DMS114 treated with DMSO at 0.1 percent for 48 hours (cell line): ENCODE measurements around the gene USE1.
A peak's percentile ranks its signal among the peaks of the same experiment; 100 is the strongest.

ENCODE experiments used
- DNase-seq: peaks from one replicate; lab custom pipeline; 2025; ENCODE audit not compliant: unreplicated experiment; lab: John Stamatoyannopoulos, UW

USE1 gene

GRCh38 chr19:17235971-17236777, 21.0 kb downstream of the USE1 start:
- peak; percentile 56 for DNase-seq

DNA sequence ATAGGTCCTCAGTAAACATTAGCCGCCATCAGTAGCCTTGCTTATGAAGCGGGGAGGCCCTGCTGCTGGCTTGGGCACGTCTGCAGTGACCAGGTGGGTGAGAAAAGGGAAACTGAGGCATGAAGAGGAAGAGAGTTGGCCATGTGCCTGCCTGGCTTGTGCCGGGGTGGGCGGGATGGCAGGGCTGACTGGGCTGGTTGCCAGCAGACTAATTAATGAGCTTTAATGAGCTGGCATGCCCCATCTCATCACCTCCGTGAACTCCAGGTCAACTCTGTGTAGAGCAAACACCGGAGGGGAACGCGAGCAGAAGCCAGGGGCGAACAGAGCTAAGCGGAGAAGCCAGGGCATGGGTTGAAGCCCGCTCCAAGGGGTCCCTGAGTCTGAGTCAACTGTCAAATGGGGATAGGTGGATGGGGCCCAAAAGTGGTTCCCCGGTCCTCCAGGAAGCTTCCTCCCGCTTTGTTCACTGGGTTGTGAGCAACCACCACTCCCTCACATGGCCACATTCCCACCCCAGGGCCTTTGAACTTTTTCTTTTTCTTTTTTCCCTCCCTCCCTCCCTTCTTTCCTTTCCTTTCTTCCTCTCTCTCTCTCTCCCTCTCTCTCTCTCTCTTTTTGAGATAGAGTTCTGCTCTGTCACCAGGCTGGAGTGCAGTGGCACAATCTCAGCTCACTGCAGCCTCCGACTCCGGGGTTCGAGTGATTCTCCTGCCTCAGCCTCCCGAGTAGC, 21.8 kb downstream of the USE1 start:
- DNase-seq = no peak

DNA sequence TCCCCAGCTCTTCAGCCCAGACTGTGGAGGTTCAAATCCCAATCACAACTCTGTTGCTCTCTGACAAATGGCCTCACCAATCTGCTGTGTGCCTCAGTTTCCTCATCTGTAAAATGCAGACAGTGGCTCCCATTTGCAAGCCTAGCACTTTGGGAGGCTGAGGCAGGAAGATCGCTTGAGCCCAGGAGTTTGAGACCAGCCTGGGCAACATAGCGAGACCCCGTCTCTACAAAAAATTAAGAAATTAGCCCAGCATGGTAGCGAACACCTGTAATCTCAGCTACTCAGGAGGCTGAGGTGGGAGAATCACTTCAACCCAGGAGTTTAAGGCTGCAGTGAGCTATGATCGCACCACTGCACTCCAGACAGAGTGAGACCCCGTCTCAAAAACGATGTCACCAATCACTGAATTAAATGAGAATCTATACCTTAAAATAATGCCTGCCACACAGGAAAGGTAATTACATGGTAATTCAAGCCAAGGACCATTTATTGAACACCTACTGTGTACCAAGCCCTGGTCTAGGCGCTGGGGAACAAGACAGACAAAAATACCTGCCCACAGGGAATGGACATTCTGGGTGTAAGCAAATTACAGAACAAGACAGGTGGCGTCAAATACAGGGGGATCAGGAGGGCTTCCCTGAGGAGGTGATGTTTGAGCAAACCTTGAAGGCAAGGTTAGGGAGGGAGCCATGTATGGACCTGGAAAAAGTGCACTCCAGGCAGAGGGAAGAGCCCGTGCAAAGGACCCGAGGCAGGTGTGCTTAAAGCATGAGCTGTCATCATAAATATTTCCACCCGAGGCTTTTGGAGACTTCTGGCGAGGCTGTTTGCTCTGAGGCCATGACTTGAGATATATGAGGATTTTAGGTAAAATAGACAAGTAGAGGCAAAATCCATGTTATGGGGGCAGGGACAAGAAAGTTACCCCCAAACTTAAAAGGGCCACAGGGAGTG, 22.9 kb downstream of the USE1 start:
- no peak for DNase-seq

- no peak for DNase-seq
Observed at GRCh38 chr19:17240062-17240752, 25.1 kb downstream of the USE1 start.

DNA sequence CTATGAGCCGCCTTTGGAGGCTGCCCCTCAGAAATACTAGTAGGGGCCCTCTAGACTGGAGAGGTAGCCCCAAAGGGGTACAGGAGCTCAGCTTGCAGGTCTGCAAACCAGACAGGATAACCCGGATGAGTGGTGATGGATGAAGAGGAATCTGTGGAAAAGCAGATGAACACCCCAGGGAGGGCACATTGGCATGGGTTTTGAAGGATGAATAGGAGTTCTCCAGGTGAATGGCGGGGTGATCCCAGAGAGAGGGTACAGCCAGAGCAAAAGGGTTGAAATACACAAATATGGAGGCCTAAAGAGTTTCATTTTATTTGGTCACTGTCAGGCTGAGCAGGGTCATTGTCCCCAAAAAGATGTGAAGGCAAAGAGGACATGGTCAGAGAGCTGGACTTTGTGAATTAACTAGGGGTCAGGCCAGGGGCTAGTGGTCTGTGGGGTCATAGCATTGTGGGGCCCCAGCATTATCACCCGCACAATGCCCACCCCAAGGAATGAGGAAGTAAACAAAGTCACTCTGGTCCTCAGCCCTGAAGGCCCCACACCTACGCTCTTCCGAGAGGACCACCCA, 25.8 kb downstream of the USE1 start:
- DNase-seq = no peak

DNA sequence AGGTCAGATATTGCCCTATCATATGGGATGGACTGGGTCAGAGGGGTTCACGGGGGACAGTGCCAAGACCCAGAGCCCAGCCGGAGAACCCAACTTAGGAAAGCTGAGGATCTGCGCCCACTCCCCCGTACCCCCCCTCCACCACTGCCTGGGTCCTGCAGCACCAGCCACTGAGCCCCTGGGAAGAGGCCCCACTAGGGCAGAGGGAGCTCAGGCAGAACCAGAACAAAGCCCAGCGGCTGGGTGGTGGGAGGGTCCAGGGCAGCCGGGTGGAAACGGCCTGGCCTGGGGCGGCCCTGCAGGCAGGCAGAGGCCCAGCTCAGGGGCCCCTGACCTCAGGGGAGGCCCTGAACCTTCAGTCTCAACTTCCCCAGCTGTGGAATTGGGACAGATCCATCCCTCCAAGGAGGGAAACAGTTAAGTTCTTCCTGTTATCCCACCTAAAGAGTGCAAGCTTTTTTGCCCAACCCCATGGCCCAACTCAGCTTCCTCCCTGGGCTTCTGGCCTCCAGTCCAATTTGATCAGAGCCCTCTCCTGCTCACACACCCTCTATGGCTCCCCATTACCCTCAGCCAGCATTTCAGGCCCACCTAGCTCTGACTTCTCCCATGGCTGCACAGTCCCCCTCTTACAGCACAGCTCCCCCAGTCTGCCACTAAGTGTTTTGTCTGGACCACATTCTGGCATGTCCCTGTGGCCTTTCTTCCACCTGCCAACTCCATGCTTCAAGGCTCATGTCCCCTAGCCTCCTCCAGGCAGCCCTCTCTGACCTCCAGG, 27.5 kb downstream of the USE1 start:
- DNase-seq = no peak

DNA sequence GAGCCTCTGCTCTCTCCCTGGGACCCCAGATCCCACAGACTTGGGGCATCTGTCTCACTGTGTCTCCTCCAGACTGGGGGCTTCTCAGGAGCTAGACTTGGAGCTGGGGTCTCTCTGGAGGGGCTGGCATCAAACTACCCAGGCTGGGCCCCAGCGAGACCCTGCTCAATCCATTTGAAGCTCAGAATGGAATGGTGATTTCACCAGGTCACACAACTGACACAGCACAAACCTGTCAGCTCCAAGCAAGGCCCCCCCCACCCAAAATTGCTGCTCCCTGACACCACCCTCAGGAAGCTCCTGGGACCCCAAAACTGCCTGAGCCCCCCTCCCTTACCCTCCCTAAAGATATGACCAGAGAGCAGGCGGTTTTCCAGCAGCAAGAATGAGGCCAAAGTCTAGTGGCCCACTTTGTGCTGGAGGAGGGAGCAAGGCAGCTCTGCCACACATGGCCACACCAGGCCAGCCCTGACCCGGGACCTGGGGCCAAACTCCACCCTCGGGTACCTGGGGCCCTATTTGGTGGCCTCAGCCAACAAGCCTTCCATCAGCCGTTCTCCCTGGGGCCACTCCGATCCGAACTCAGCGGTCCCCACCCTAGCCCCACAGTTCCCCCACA, 28.2 kb downstream of the USE1 start:
- DNase-seq = no peak

DNA sequence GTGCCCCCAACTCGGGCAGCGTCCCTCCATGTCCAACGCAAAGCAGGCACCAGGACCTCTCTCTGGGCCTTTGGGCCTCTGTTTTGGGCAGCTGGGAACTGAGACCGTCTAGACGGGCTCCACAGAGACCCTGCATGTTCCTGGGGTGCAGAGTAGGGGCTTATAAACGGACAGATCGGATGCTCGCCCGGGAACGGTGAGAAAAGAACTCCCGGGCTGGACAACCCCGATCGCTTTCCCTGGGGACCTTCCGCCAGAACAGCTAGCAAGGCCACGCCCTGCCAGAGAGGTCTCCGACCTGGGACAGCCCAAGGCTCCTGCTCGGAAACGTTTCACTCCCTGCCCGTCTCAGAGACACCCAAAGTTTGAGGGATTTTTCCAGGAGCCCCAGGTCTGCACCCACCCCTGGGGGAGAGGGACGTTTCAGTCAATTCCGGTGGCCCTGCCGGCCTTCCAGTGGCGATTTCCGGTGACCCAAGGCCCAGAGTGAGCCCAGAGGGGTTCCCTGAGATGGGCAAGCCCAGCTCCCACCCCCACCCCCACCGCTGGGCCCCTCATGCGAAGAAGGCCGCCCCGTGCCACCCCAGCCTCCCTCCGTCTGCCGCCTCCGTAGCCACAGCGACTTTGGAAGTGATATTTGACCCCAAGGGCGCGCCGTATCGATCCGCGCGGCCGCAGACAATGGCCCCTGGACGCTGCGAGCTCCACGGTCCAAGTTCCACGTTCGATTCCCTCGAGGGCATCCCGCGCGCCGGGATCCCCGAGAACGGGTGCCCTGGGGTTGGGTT, 28.9 kb downstream of the USE1 start:
- DNase-seq = no peak

GRCh38 chr19:17244618-17245534, 29.7 kb downstream of the USE1 start:
- DNase-seq = no peak

GRCh38 chr19:17245535-17245984, 30.4 kb downstream of the USE1 start, which contains the start of gene NR2F6:
TSS of gene NR2F6 (minus strand) at chr19:17245919. CDS start at chr19:17245220, 699 bp downstream.
- no peak for DNase-seq

DNA sequence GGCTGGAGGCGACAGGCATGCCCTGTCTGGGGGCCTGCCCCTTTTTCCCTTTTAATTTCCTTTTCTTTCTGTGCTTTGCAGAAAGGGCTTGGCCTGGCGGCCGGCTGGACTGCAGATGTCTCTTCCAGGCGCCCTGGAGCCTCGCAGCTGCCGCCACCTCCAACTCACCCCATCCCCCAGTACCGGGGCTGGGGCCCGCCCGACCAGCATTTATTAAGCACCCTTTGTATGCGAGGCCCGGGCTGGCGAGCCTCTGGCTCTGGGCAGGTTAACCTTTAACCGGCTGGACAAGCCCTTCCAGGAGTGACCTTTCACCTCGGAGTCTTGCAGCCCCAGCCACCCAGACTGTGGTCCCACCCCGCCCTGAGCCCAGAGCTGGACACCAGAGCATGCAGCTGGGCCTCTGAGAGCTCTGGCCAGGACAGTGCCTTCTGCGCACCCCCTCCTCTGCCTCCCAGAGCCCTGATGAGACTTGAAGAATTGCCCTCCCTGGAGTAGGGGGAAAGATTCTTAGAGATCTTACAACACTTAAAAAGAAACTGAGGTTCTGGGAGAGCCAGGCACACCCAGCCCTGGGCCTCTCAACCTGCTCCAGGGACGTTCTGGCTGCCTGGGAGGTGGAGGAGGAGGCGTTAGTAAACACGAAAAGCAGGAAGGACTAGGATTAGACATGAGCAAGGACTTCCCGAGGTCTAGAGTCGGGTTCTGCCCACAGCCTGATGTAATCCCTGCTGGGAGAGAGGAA, 31.7 kb downstream of the USE1 start:
- no peak for DNase-seq

- no peak for DNase-seq
Observed at GRCh38 chr19:17248011-17248776, 33.0 kb downstream of the USE1 start.

- no peak for DNase-seq
Observed at GRCh38 chr19:17249887-17250548, 34.9 kb downstream of the USE1 start.

DNA sequence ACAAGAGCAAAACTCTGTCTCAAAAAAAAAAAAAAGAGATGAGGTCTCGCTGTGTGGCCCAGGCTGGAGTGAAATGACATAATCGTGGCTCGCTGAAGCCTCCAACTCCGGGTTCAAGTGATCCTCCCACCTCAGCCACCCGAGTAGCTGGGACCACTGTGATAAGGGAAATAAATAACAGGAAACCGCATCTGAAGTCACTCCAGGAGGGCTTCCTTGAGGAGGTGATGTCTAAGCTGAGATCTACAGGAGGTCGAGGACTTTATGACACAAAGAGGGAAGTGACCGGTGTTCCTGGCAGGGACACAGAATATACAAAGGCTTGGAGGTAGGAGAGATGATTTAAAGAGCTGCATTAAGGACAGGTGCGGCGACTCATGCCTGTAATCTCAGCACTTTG, 39.5 kb downstream of the USE1 start:
- no peak for DNase-seq

DNA sequence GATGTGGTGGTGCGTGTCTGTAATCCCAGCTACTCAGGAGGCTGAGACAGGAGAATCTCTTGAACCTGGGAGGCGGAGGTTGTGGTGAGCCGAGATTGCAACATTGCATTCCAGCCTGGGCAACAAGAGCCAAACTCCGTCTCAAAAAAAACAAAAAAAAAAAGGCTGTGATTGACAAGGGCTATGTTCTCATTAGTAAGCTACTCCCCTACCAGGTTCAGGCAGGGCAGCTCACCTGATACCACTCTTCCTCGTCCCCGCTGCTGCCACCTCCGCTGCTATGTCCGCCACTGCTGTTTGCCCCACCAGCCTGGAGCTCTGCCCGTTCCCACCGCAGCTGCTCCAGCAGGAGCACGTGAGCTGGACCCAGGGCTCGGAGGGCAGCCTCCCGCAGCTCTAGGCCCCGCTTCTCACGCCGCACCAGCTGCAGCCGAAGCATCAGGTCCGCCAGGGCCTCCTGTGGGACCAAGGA, 40.0 kb downstream of the USE1 start:
- no peak for DNase-seq
